Transverse colon (tissue), 4 donors: ENCODE measurements around the gene MYO16.

Experiments used
- CTCF ChIP-seq, 5 experiments: fragments of 200-600 bp in 3 of 5; fragments of 450-650 bp in 2 of 5; sonication (generic) in 3 of 5; IDR thresholded peaks; 1 replicate in 2 of 5; 2 replicates in 3 of 5; pipeline ENCODE4 v1.5.1; 2016 to 2017; ENCODE audit warnings: antibody characterized with exemption in 5 of 5, inconsistent platforms in 3 of 5, mild to moderate bottlenecking in 2 of 5, moderate library complexity in 1 of 5
- EP300 ChIP-seq: sonication (generic); formaldehyde crosslinking; IDR thresholded peaks from one replicate; pipeline ENCODE4 v1.6.1; 2017; ENCODE audit warnings: antibody characterized with exemption, low read depth
- POLR2A ChIP-seq: fragments of 450-650 bp; IDR thresholded peaks from one replicate; pipeline ENCODE4 v1.6.1; 2016; ENCODE audit warnings: antibody characterized with exemption, mild to moderate bottlenecking, moderate library complexity
- POLR2AphosphoS5 ChIP-seq, 3 donors: sonication (generic); formaldehyde crosslinking; IDR thresholded peaks; one replicate each; pipeline ENCODE4 v1.6.1; 2016; ENCODE audit warnings: antibody characterized with exemption in 3 of 3

GRCh38 chr13:108786456-108787200, 157.2 kb downstream of the MYO16 start:
- TF ChIP-seq CTCF (IDR thresholded peaks at IDR 0.05) (no peak), EP300 (no peak), POLR2A (no peak), POLR2AphosphoS5 (IDR thresholded peaks at IDR 0.05) (no peak)
